Non-pigmented ciliary epithelial cell (primary cell): ENCODE data around the gene CHMP4A.

ENCODE experiments used
- DNase-seq: peaks from one replicate; pipeline ENCODE4 v3.0.0-alpha.2; 2010; ENCODE audit warnings: low read depth

The CHMP4A gene

GRCh38 chr14:24195186-24196070, 17.9 kb downstream of the CHMP4A start, which contains the start of gene TM9SF1:
Gene TM9SF1, minus strand, starts transcription at chr14:24195441. Its CDS starts 422 bp downstream, at chr14:24195019.
- peak; percentile 47 for DNase-seq

GRCh38 chr14:24194873-24195185, 18.5 kb downstream of the CHMP4A start:
- DNase-seq: no peak

DNA sequence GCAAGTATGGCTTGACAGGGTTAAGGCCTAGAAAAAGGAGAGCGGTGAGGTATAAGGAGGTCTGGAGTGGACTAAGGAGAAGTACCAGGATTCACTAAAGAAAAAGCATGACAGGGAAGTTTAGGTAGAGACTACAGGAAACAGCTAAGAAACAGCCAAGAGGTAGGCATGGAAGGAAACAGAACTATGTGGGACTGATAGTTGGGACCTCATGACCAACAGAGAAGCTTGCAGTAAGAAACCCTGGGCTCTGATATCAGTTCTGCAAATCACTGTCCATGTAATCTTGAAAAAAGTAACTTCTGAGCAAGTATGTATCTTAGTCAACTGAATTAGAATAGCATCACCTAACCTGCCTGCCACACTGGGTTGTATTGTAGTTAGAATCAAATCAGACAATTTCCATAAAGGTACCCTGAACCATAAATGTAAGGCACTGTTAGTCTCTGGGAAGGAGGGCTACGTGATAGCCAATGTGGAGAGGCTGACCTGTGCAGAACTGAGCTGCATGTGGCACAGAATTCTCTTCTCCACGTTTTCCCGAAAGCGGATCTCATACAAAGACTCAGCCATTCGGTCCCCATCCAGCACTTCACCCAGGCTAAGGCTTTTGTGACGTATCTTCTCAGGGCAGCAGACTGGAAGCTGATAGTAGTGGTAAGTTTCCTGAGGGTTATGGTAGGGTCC, 19.0 kb downstream of the CHMP4A start:
- no peak for DNase-seq

- DNase-seq: no peak
These were observed 20.4 kb downstream of the CHMP4A start for GRCh38 chr14:24192933-24193332.

DNA sequence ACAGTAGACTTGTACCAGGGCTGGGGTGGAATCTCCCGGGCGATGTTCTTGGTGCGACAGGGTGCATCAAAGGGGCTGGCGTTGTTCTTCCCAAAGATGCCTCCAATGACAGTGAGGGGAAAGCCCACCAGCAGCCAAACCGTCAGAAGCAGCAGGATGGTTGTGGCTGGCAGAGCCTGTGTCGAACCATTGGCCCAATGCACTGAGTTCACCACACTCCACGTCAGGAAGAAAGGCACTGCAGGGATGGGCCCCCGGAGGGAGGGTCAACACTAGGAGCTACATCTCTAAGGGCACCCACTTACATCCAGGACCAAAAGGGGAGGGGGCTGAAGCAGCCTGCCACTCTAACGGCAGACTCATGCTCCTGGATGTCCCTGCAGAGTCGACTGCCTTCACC, 22.9 kb downstream of the CHMP4A start:
- DNase-seq: no peak

DNA sequence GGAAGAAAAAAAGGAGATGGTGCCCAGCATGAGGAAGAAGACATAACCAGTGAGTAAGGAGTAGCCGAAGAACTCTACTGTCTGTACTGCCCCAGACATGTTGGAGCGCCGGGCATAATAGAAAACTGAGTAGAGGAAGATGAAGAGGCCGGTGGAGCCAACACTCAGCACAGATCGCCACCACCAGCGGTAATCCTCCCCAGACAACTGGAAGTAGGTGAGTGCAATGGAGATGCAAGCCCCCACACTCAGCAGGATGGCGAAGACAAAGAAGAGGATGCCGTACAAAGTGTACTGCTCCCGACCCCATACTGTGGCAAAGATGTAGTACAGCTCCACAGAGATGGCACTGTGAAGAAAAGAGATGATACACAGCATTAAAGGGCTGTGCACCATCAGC, 23.8 kb downstream of the CHMP4A start:
- DNase-seq: no peak

- no peak for DNase-seq
These were observed 24.3 kb downstream of the CHMP4A start for GRCh38 chr14:24189059-24189375.

GRCh38 chr14:24188251-24189058, 24.8 kb downstream of the CHMP4A start, which contains the start of gene IPO4:
Gene IPO4, minus strand, starts transcription at chr14:24188816. Its CDS starts 29 bp downstream, at chr14:24188787.
- DNase-seq: peak; percentile 92

DNA sequence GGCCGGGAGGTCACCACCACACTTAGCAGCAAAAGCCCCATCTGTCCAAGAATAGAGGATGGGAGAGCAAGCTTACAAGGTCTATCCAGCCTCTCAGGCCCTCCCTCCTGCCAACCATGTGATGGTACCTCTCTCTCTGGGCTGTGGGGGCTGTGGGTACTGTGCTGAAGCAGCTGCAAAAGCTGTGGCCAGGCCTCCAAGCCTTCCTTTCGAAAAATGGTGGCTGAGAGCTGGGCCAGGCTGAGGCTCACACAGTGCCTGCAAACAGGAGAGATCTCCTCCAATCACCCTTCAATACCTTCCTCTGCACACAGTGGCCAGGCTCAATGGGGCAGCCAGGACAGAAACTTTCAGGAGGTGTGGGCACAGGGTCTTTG, 25.8 kb downstream of the CHMP4A start:
- DNase-seq: no peak

DNA sequence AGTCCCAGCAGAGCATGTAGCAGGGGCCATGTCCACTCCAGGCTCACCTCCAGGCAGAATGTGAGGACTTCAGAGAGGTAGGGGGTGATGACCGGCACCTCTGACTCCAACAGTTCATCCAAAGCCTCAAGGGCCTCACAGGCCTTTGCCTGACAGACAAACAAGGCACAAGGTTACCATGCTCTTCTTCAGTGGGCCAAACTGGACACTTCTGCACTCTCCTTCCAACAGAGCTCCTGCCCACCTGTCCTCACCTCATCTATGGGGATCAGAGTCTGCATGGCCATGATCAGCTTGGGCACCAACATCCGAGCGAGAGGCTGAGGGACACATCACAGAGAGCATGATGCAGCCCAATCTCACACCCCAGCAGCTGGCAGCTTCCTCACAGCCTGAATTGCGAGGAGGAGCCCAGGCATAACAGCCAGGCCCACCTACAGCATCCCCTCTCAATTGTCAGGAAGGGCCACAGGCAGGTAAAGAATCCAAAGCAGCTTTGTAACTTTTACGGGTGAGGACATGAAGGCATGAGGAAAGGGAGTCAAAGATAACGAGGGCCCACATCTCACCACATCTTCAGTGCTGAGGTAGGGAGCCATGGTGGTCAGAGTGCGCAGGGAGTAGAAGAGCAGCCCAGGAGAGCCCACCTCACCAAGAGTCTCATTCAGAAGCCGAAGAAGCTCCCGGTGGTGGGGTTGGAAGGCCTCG, 26.3 kb downstream of the CHMP4A start:
- no peak for DNase-seq

DNA sequence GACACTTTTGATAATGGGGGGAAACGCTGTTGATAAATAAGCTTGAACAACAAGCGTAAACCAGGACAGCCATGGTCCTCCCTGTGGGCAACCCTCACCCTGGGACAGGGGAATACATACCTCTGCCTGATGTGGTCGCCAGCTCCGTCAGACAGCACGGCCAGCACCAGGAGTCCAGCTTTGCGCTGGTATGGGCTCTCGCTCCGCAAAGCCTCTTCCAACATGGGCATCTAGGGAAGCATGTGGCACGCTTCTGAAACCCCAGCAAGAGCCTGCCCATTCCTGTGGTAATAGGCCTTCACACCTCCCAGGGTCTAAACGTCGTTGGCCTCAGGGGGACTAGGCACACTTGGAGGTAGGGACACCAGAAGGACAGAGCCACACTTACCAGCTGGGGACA, 27.5 kb downstream of the CHMP4A start:
- DNase-seq: no peak

- DNase-seq: no peak
These were observed 28.3 kb downstream of the CHMP4A start for GRCh38 chr14:24185026-24185425.

DNA sequence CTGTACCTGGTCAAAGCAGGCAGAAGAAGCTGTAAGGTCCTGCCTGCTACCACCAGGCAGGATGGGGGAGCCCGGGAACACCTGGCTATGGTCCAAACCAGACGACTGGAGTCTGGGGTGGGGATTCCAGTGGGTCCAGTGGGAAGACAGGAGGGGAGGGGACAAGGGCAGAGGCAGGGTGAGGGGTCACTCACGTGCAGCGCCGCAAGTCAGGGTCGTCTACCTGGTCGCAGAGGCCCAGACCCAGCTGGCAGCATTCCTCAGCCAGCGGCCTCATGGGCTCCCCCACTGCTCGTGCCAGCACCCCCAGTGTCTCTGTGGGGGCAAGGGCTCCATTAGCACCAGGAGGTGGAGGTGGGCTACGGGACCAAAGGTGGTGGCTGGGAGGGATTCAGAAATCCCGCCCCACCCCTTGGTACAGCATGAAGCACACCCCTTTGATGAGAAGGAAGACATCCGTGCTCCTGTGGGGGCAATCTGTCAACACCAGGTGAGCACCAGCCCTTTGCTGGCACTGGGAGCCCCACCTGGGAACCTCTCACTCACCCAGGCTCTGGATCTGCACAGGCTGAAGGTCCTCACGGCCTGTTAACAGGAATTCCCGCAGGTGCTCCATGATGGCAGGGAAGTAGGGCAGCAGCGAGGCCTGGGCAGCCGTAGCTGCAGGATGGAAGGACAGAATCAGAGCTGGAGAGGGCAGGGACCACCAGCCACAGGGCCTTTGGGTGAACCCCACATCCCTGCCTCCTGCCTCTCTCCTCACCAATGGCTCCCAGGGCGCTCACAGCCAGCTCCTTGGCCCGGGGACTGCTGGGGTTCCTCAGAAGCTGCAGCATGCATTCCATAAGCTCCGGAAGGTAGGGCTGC, 29.0 kb downstream of the CHMP4A start:
- DNase-seq: no peak

DNA sequence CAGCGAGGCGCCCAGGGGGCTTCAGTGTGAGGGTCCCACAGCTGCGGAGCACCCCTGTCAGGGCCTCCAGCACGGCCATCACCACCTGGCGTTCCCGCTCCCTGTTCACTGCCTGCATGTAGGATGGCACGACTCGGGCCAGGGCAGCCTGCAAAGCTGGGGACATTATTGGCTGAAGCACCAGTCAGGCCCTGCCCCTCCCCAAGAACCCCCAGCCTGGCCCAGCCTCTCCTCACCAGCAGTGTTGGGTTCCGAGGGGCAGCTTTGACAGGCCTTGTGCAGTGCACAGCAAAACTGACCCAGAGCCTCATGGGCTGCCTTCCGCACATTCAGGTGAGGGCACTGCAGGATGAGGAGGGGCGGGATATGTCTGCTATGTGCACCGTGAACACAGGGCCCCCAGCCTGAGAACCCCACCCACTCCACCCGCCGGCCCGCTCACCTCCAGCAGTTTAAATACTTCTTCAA, 30.2 kb downstream of the CHMP4A start:
- no peak for DNase-seq

DNA sequence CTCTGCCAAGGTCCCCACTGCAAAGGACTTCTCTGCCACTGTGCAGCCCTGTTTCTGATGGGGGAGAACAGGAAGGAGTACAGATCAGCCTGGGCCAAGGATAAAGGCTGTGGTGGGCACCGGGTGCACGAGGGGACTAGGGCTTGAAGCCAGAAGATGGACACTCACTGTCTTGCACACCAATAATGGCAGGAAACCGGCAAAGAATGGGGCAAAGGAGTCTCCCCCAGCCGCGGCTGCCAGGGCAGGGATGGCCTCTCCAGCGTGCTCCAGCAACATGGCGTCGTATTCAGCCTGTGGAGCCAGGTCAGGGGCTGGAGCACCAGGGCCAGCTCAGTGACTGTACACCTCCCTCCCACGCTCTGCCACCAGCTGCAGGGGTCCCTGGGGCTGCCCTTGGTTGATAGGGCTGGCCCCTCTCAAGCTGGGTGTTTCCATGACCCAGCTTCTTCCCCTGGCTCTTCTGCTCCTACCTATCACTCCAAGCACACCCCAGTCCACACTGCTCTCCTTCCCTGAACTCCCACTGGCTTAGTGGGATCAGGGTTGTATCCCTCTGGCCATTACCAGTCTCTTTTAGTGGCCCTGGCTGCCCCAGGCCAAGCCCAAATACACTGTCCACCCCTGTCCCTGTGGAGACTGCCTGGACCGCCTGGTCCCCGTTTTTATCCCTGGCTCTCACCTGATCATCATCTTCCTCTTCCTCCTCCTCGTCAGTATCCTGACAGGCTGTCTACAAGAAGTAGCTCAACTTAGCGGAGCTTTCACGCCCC, 31.0 kb downstream of the CHMP4A start:
- no peak for DNase-seq

- no peak for DNase-seq
These were observed 31.8 kb downstream of the CHMP4A start for GRCh38 chr14:24181371-24182077.

DNA sequence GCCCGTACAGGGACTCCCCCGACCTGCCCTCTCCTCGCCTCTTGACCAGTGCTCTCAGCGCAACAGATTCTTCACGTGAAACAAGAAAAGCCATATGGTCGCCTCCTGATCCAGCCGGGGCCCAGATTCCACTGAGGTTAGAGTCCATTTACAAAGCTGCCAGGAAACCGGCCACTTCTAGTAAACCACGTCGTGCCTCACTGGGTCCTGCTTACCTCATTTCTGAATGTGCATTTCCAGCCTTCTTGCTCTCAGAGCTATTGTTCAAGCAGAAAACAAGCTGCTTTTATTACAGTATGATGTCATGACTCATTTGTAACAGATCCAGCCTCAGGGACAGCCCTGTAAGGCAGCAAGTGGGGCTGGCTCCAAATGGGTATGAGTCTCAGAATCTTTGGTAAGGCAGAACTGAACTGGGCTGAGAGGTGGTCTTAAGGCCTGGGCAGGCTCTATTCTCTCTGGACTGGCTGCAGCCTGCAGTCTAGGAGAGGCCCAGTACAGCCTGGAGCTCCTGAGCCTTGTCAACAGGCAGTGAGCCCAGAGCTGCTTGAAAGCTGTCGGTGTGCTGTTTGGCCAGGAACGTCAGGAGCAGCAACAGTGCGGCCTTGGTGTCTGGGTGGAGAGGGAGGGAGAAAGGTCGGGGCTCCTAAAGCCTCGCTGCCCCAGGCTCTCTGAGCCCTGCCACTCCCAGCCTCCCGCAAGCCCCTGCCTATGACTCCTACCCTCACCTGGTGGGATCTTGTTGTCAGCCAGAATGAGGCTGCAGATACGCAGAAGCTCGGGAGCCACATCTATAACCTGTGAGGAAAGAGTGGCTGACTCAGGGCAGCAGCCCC, 33.1 kb downstream of the CHMP4A start:
- peak; percentile 60 for DNase-seq

GRCh38 chr14:24179294-24179960, 33.9 kb downstream of the CHMP4A start:
- DNase-seq: no peak
